Measurements from ENCODE around the gene ZDHHC11. TPM values are rescaled to one million over a fixed set of nuclear protein-coding genes. Genes with fewer than 3 reads are reported as not detected.

Gene ZDHHC11
- total and polyA plus RNA-seq, 2 experiments from 2014 or later = 8.0 to 29.1 TPM

- no peaks in the 10 kb centered on the region for H4K20me1 ChIP-seq (replicated peaks; ENCODE audit: insufficient read depth)
- no peaks in the 10 kb centered on the region for H3K9me3 Mint-ChIP-seq
- H3K4me2 ChIP-seq = no peak overlapping the region
- no peaks in the 10 kb centered on the region for H3K4me1 ChIP-seq (ENCODE audit: insufficient read depth)
- H3K36me3 Mint-ChIP-seq (ENCODE audit: low read depth) = peaks cover 43% of the 10 kb centered on the region
- no peaks in the 10 kb centered on the region for H3K27me3 ChIP-seq (ENCODE audit: insufficient read depth)
- no peak for TF ChIP-seq NANOG (IDR thresholded peaks at IDR 0.05; ENCODE audit: borderline replicate concordance)
- TF ChIP-seq EZH2phosphoT487 (IDR thresholded peaks at IDR 0.05; ENCODE audit: unreplicated experiment) = no peak
- no peak for TF ChIP-seq ZNF114 (CRISPR knock-in tag; IDR thresholded peaks at IDR 0.05)
- no peak for TF ChIP-seq EZH2 (IDR thresholded peaks at IDR 0.05; ENCODE audit: low read depth, unreplicated experiment)
- no peak for TF ChIP-seq REST (IDR thresholded peaks at IDR 0.05; ENCODE audit: unreplicated experiment)
- no peak overlapping the region for H3K27ac Mint-ChIP-seq
- DNase-seq (ENCODE audit: low spot score) (no peak), ATAC-seq (no peak)
- no peak overlapping the region for H3K4me3 Mint-ChIP-seq
- no peaks in the 10 kb centered on the region for H3K4me1 Mint-ChIP-seq
- H3K27ac ChIP-seq (ENCODE audit: low read depth) = no peak overlapping the region
- no peaks in the 10 kb centered on the region for H3F3A ChIP-seq (replicated peaks; ENCODE audit: low read depth)
- no peaks in the 10 kb centered on the region for H3K9me2 ChIP-seq (ENCODE audit: insufficient read depth)
- H3K27me3 Mint-ChIP-seq (ENCODE audit: insufficient read depth, low read depth, poor library complexity) = no peaks in the 10 kb centered on the region
- H3K4me3 ChIP-seq = no peak overlapping the region
- no peaks in the 10 kb centered on the region for H3K79me2 ChIP-seq (replicated peaks; ENCODE audit: insufficient read depth)
- H2AFZ ChIP-seq = no peak overlapping the region
- peaks cover 3% of the 10 kb centered on the region; the same call in 1 of the 2 replicates for H3K36me3 ChIP-seq (ENCODE audit: insufficient read depth)
These were observed 31.7 kb downstream of the ZDHHC11 start for GRCh38 chr5:819078-819477.

- Mint-ChIP-seq H3K9me3 (no peaks in the 10 kb centered on the region), H3K4me1 (peaks cover 8% of the 10 kb centered on the region; the same call in 2 of the 3 replicates), H3K36me3 (ENCODE audit: low read depth) (peaks cover 22% of the 10 kb centered on the region; the same call in 2 of the 3 replicates), H3K27ac (no peak overlapping the region), H3K4me3 (no peak overlapping the region), H3K27me3 (ENCODE audit: insufficient read depth, low read depth, poor library complexity) (no peaks in the 10 kb centered on the region)
- Histone ChIP-seq H3K27ac (ENCODE audit: low read depth) (no peak overlapping the region), H2AFZ (no peak overlapping the region), H3F3A (replicated peaks; ENCODE audit: low read depth) (no peaks in the 10 kb centered on the region), H3K36me3 (ENCODE audit: insufficient read depth) (peaks cover 3% of the 10 kb centered on the region; the same call in 1 of the 2 replicates), H3K4me2 (no peak overlapping the region), H3K9me2 (ENCODE audit: insufficient read depth) (no peaks in the 10 kb centered on the region), H4K20me1 (replicated peaks; ENCODE audit: insufficient read depth) (no peaks in the 10 kb centered on the region), H3K4me1 (ENCODE audit: insufficient read depth) (peaks cover 4% of the 10 kb centered on the region), H3K27me3 (ENCODE audit: insufficient read depth) (no peaks in the 10 kb centered on the region), H3K79me2 (replicated peaks; ENCODE audit: insufficient read depth) (no peaks in the 10 kb centered on the region), H3K4me3 (no peak overlapping the region)
- ATAC-seq (no peak), DNase-seq (ENCODE audit: low spot score) (no peak)
- TF ChIP-seq ZNF462 (CRISPR knock-in tag; IDR thresholded peaks at IDR 0.05) = no peak
- TF ChIP-seq ZNF114 (CRISPR knock-in tag; IDR thresholded peaks at IDR 0.05) = no peak
- TF ChIP-seq JUNB (IDR thresholded peaks at IDR 0.05; ENCODE audit: unreplicated experiment) = no peak
- TF ChIP-seq CREB1 (CRISPR knock-in tag; IDR thresholded peaks at IDR 0.05; ENCODE audit: low read depth) = no peak
These were observed 34.6 kb downstream of the ZDHHC11 start for GRCh38 chr5:816176-816575.
